OCI-LY1 (cell line): ENCODE results near the gene PRKAR1A.
"Not testable (repeated sequence)": the region's sequence is repeated elsewhere in the genome, so short reads cannot be mapped to it uniquely, and the experiment has no call there.

ENCODE experiments used
- CTCF ChIP-seq: fragments of 200-600 bp; sonication (generic), shearing (Covaris generic); IDR thresholded peaks from 2 replicates; pipeline ENCODE4 v1.5.1; 2017; ENCODE audit warnings: mild to moderate bottlenecking, antibody characterized with exemption, low read length, moderate library complexity, mixed read lengths
- EZH2 ChIP-seq: fragments of 200-600 bp; sonication (generic), shearing (Covaris generic); IDR thresholded peaks from 2 replicates; pipeline ENCODE4 v1.8.0; 2017; ENCODE audit warnings: borderline replicate concordance, mixed run types, mild to moderate bottlenecking, antibody characterized with exemption, low read length, moderate library complexity, mixed read lengths

- TF ChIP-seq CTCF, EZH2: not testable (repeated sequence)
Measured at GRCh38 chr17:68492394-68493054, 19.7 kb upstream of the PRKAR1A start.
